Osteoblast (primary cell): Measurements from ENCODE around the gene CDH12. TPM values are rescaled to one million over a fixed set of nuclear protein-coding genes. Genes with fewer than 3 reads are reported as not detected.

ENCODE experiments used
- DNase-seq: peaks from one replicate; pipeline ENCODE4 v3.0.0; 2011; ENCODE audit warnings: low spot score, mixed read lengths; ENCODE audit not compliant: insufficient read length; ENCODE audit errors: missing footprints
- H2AFZ ChIP-seq: 2 replicates; pipeline ENCODE4 v1.6.0; 2011; ENCODE audit warnings: mild to moderate bottlenecking, low read length
- H3K27ac ChIP-seq: 2 replicates; pipeline ENCODE4 v1.5.1; 2011; ENCODE audit warnings: mild to moderate bottlenecking, low read depth, low read length, moderate library complexity
- H3K27me3 ChIP-seq: 2 replicates; pipeline ENCODE4 v1.6.0; 2012; ENCODE audit warnings: mild to moderate bottlenecking, control low read depth, inconsistent platforms, low read length, moderate library complexity; ENCODE audit not compliant: insufficient read depth
- H3K36me3 ChIP-seq: 2 replicates; pipeline ENCODE4 v1.5.1; 2011; ENCODE audit warnings: mild to moderate bottlenecking, low read length, control low read depth, moderate library complexity; ENCODE audit not compliant: insufficient read depth
- H3K4me1 ChIP-seq: 2 replicates; pipeline ENCODE4 v1.5.1; 2011; ENCODE audit warnings: mild to moderate bottlenecking, low read length, control low read depth, moderate library complexity; ENCODE audit not compliant: insufficient read depth
- H3K4me2 ChIP-seq: 2 replicates; pipeline ENCODE4 v1.6.0; 2011; ENCODE audit warnings: mild to moderate bottlenecking, low read length; ENCODE audit not compliant: insufficient read depth
- H3K4me3 ChIP-seq: fragments of 200-600 bp; sonication (generic); 3 replicates; pipeline ENCODE4 v1.5.1; 2012; ENCODE audit warnings: mild to moderate bottlenecking, low read length, inconsistent platforms; ENCODE audit not compliant: insufficient read depth
- H3K79me2 ChIP-seq: 2 replicates; pipeline ENCODE4 v1.6.0; 2012; ENCODE audit warnings: mild to moderate bottlenecking, low read length, control low read depth, inconsistent platforms; ENCODE audit not compliant: insufficient read depth
- H3K9me3 ChIP-seq: 2 replicates; pipeline ENCODE4 v1.5.1; 2011; ENCODE audit warnings: low read depth, low read length, control low read depth
- H4K20me1 ChIP-seq: 2 replicates; pipeline ENCODE4 v1.6.0; 2012; ENCODE audit warnings: mild to moderate bottlenecking, low read length, control low read depth; ENCODE audit not compliant: insufficient read depth
- CTCF ChIP-seq: IDR thresholded peaks from 2 replicates; pipeline ENCODE4 v1.5.1; 2011; ENCODE audit warnings: mild to moderate bottlenecking, low read depth, low read length, moderate library complexity; ENCODE audit errors: extremely low read depth
- total RNA-seq: library from RNA; depleted of rRNA; stranded (reverse); fragments of >200 nt; gene quantifications from 2 replicates; pipeline ENCODE4 v1.2.3, GENCODE V29; 2012

CDH12 gene
- total RNA-seq, 1 donor = not detected

DNA sequence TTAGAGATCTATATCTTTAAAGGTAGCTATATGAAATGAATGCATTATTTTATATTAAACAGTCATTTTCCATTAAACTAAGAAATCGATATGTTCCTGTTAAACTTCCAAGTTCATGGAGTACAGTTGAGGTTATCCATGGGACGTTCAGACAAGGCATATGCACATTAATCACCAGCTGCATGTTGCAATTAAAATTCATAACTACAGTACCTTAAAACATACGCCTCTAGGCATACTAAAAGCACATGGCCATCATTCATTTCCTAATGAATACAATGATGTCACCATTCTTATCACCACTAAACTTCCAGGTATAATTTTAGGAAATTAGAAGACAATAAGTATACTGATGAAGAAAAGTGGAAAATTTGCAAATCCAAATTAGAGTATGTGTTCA lies 174.3 kb downstream of the CDH12 start:
- H3K27ac ChIP-seq = no peak overlapping the region
- H3K79me2 ChIP-seq = no peaks in the 10 kb centered on the region
- H3K27me3 ChIP-seq = no peaks in the 10 kb centered on the region
- H3K4me2 ChIP-seq = no peak overlapping the region
- H3K36me3 ChIP-seq = no peaks in the 10 kb centered on the region
- no peak for TF ChIP-seq CTCF
- no peaks in the 10 kb centered on the region for H3K9me3 ChIP-seq
- no peaks in the 10 kb centered on the region for H4K20me1 ChIP-seq
- H3K4me1 ChIP-seq = no peaks in the 10 kb centered on the region
- H2AFZ ChIP-seq = no peak overlapping the region
- DNase-seq = no peak
- H3K4me3 ChIP-seq = no peak overlapping the region

DNA sequence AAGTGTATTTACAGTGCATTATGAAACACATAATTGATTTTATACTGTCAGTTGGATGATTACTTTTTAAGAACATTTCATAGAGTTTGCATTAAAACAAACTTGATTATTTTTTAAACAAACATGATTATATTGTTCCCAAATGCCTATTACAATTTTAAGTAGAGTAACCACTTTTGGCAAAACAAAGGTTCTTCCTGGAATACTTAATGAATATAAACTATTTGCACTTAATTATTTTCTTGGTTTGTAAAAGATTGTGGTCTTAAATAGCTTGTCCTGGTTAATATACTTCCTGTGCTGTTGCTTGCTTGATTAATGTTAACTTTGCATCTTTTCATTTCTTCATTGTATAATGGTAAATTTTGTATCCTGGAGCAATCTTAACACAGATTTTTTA lies 180.0 kb downstream of the CDH12 start:
- H3K4me3 ChIP-seq = no peak overlapping the region
- H3K27ac ChIP-seq = no peak overlapping the region
- H3K27me3 ChIP-seq = no peaks in the 10 kb centered on the region
- no peak for TF ChIP-seq CTCF
- no peak overlapping the region for H3K4me2 ChIP-seq
- H3K36me3 ChIP-seq = no peaks in the 10 kb centered on the region
- DNase-seq = no peak
- no peaks in the 10 kb centered on the region for H4K20me1 ChIP-seq
- H3K9me3 ChIP-seq = no peaks in the 10 kb centered on the region
- H3K4me1 ChIP-seq = no peaks in the 10 kb centered on the region
- H3K79me2 ChIP-seq = no peaks in the 10 kb centered on the region
- H2AFZ ChIP-seq = no peak overlapping the region

DNA sequence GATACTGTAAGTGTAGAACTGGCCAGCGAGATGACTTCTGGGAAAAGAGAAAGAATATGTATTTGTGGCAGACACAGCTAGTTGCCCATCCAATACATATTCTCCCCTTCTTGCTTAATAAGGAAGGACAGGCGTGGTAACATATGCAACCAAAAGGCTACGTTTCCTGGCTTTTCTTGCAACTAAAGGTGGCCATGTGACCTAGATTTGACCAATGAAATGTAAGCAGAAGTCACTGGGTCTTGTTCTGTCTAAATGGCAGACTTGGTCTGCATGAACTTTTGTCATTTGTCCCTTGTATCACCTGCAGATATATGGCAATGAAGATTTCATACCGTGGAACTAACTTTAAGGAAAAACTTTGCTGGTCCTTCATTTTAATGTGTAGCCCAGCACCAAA lies 183.8 kb downstream of the CDH12 start:
- Histone ChIP-seq H3K36me3 (no peaks in the 10 kb centered on the region), H3K4me2 (no peak overlapping the region), H3K4me3 (no peak overlapping the region), H2AFZ (no peak overlapping the region), H4K20me1 (no peaks in the 10 kb centered on the region), H3K27me3 (no peaks in the 10 kb centered on the region), H3K4me1 (no peaks in the 10 kb centered on the region), H3K79me2 (no peaks in the 10 kb centered on the region), H3K27ac (no peak overlapping the region), H3K9me3 (no peaks in the 10 kb centered on the region)
- no peak for DNase-seq
- no peak for TF ChIP-seq CTCF

- DNase-seq = no peak
- H3K4me2 ChIP-seq = no peak overlapping the region
- H3K9me3 ChIP-seq = no peaks in the 10 kb centered on the region
- no peak overlapping the region for H2AFZ ChIP-seq
- H3K4me3 ChIP-seq = no peak overlapping the region
- no peaks in the 10 kb centered on the region for H4K20me1 ChIP-seq
- no peaks in the 10 kb centered on the region for H3K27me3 ChIP-seq
- no peaks in the 10 kb centered on the region for H3K79me2 ChIP-seq
- no peaks in the 10 kb centered on the region for H3K4me1 ChIP-seq
- no peak overlapping the region for H3K27ac ChIP-seq
- no peak for TF ChIP-seq CTCF
- no peaks in the 10 kb centered on the region for H3K36me3 ChIP-seq
Measured at GRCh38 chr5:22665801-22666200, 187.3 kb downstream of the CDH12 start.
